H9 (cell line): ENCODE data around the gene OSBPL2. TPM values are rescaled to one million over a fixed set of nuclear protein-coding genes. Genes with fewer than 3 reads are reported as not detected.
A peak's percentile ranks its signal among the peaks of the same experiment; 100 is the strongest.

Experiments used
- DNase-seq: peaks from one replicate; pipeline ENCODE4 v3.0.0-alpha.2; 2017
- H2AFZ ChIP-seq: one replicate; pipeline ENCODE4 v1.6.1; 2013; ENCODE audit warnings: mild to moderate bottlenecking, low read length, control low read depth, moderate library complexity
- H2AK5ac ChIP-seq: 2 replicates; pipeline ENCODE4 v1.6.1; 2013; ENCODE audit warnings: low read length, control low read depth, mixed read lengths; ENCODE audit not compliant: insufficient read length
- H2BK120ac ChIP-seq: one replicate; pipeline ENCODE4 v1.6.1; 2013; ENCODE audit warnings: low read depth, mild to moderate bottlenecking, low read length, control low read depth, inconsistent platforms; ENCODE audit not compliant: poor library complexity, severe bottlenecking
- H2BK12ac ChIP-seq: 2 replicates; pipeline ENCODE4 v1.6.1; 2013; ENCODE audit warnings: low read length, control low read depth, mixed read lengths, low read depth; ENCODE audit not compliant: insufficient read length
- H2BK15ac ChIP-seq: 2 replicates; pipeline ENCODE4 v1.6.1; 2013; ENCODE audit warnings: low read depth, low read length, control low read depth
- H2BK20ac ChIP-seq: one replicate; pipeline ENCODE4 v1.6.1; 2013; ENCODE audit warnings: low read depth, mild to moderate bottlenecking, low read length, control low read depth, inconsistent platforms; ENCODE audit not compliant: poor library complexity, severe bottlenecking
- H2BK5ac ChIP-seq: 2 replicates; pipeline ENCODE4 v1.6.1; 2013; ENCODE audit warnings: low read length, control low read depth, mixed read lengths; ENCODE audit not compliant: insufficient read length
- H3K14ac ChIP-seq: 2 replicates; pipeline ENCODE4 v1.6.1; 2013; ENCODE audit warnings: low read length, control low read depth; ENCODE audit not compliant: insufficient read depth
- H3K18ac ChIP-seq: 2 replicates; pipeline ENCODE4 v1.6.1; 2013; ENCODE audit warnings: low read depth, mild to moderate bottlenecking, mixed read lengths, low read length, control low read depth; ENCODE audit not compliant: insufficient read length
- H3K23ac ChIP-seq: 2 replicates; pipeline ENCODE4 v1.6.1; 2013; ENCODE audit warnings: low read length, control low read depth, mixed read lengths, low read depth; ENCODE audit not compliant: insufficient read length
- H3K23me2 ChIP-seq: 2 replicates; pipeline ENCODE4 v1.6.1; 2013; ENCODE audit warnings: low read depth, mild to moderate bottlenecking, mixed read lengths, low read length, control low read depth; ENCODE audit not compliant: insufficient read length, poor library complexity, severe bottlenecking
- H3K27ac ChIP-seq: 2 replicates; pipeline ENCODE4 v1.5.1; 2013; ENCODE audit warnings: low read length, control low read depth, mixed read lengths, low read depth; ENCODE audit not compliant: insufficient read length
- H3K27me3 ChIP-seq: 2 replicates; pipeline ENCODE4 v1.6.1; 2013; ENCODE audit warnings: low read length, control low read depth, inconsistent platforms; ENCODE audit not compliant: insufficient read depth
- H3K4ac ChIP-seq: 2 replicates; pipeline ENCODE4 v1.6.1; 2013; ENCODE audit warnings: low read depth, mild to moderate bottlenecking, control low read depth, inconsistent platforms, low read length, moderate library complexity
- H3K4me1 ChIP-seq: 2 replicates; pipeline ENCODE4 v1.6.1; 2013; ENCODE audit warnings: low read length, control low read depth, inconsistent platforms; ENCODE audit not compliant: insufficient read depth
- H3K4me2 ChIP-seq: 2 replicates; pipeline ENCODE4 v1.6.1; 2013; ENCODE audit warnings: low read length, control low read depth, mixed read lengths; ENCODE audit not compliant: insufficient read length, insufficient read depth
- H3K56ac ChIP-seq: 2 replicates; pipeline ENCODE4 v1.6.1; 2013; ENCODE audit warnings: low read depth, mild to moderate bottlenecking, mixed read lengths, low read length, control low read depth; ENCODE audit not compliant: insufficient read length
- H3K79me1 ChIP-seq: 2 replicates; pipeline ENCODE4 v1.6.1; 2013; ENCODE audit warnings: low read depth, mild to moderate bottlenecking, moderate library complexity, low read length, control low read depth, inconsistent platforms; ENCODE audit not compliant: insufficient read depth, poor library complexity, severe bottlenecking
- H3K79me2 ChIP-seq: 2 replicates; pipeline ENCODE4 v1.6.1; 2013; ENCODE audit warnings: low read length, control low read depth, inconsistent platforms; ENCODE audit not compliant: insufficient read depth
- H3K9ac ChIP-seq: 2 replicates; pipeline ENCODE4 v1.6.1; 2013; ENCODE audit warnings: low read length, control low read depth, mixed read lengths; ENCODE audit not compliant: insufficient read length; ENCODE audit errors: extremely low read depth
- H3K9me3 ChIP-seq: one replicate; pipeline ENCODE4 v1.6.1; 2013; ENCODE audit warnings: low read depth, low read length, inconsistent platforms; ENCODE audit not compliant: control insufficient read depth
- H3T11ph ChIP-seq: one replicate; pipeline ENCODE4 v1.6.1; 2013; ENCODE audit warnings: mild to moderate bottlenecking, low read length, control low read depth, inconsistent platforms
- H4K20me1 ChIP-seq: one replicate; pipeline ENCODE4 v1.6.1; 2013; ENCODE audit not compliant: control insufficient read depth, insufficient read length, insufficient read depth
- H4K5ac ChIP-seq: 2 replicates; pipeline ENCODE4 v1.6.1; 2013; ENCODE audit warnings: low read depth, mild to moderate bottlenecking, mixed read lengths, low read length, control low read depth; ENCODE audit not compliant: insufficient read length
- H4K8ac ChIP-seq: replicated peaks from 2 replicates; pipeline ENCODE4 v1.6.1; 2013; ENCODE audit warnings: low read length, control low read depth, mixed read lengths, low read depth; ENCODE audit not compliant: insufficient read length
- H4K91ac ChIP-seq: 2 replicates; pipeline ENCODE4 v1.6.1; 2013; ENCODE audit warnings: low read depth, mild to moderate bottlenecking, moderate library complexity, mixed read lengths, low read length, control low read depth; ENCODE audit not compliant: insufficient read length
- H3K27ac Mint-ChIP-seq, 3 experiments: 2 replicates in 2 of 3; 3 replicates in 1 of 3; pipeline ENCODE4 v1.8.0; 2020 to 2021; ENCODE audit warnings: mixed read lengths in 3 of 3, mild to moderate bottlenecking in 1 of 3, moderate library complexity in 1 of 3
- H3K27me3 Mint-ChIP-seq: 2 replicates; pipeline ENCODE4 v1.8.0; 2021; ENCODE audit warnings: low read depth, mild to moderate bottlenecking, moderate library complexity, mixed read lengths
- H3K36me3 Mint-ChIP-seq, 3 experiments: 2 replicates in 2 of 3; 3 replicates in 1 of 3; pipeline ENCODE4 v1.8.0; 2020 to 2021; ENCODE audit warnings: low read depth in 3 of 3, mixed read lengths in 3 of 3; ENCODE audit not compliant: insufficient read depth in 1 of 3
- H3K4me1 Mint-ChIP-seq, 2 experiments: 2 replicates each; pipeline ENCODE4 v1.8.0; 2020; ENCODE audit warnings: mixed read lengths in 2 of 2
- H3K4me3 Mint-ChIP-seq, 2 experiments: 2 replicates in 1 of 2; 3 replicates in 1 of 2; pipeline ENCODE4 v1.8.0; 2020 to 2021; ENCODE audit warnings: mild to moderate bottlenecking in 2 of 2, mixed read lengths in 2 of 2, moderate library complexity in 1 of 2
- H3K9me3 Mint-ChIP-seq, 2 experiments: 2 replicates in 1 of 2; 3 replicates in 1 of 2; pipeline ENCODE4 v1.8.0; 2020; ENCODE audit warnings: mild to moderate bottlenecking in 2 of 2, mixed read lengths in 2 of 2, moderate library complexity in 1 of 2
- WGBS: extraction: QIAGEN DNeasy Blood & Tissue Kit; methylation state at CpG from one replicate; pipeline ENCODE4 v1.1.7; 2013; ENCODE audit warnings: missing lambda C conversion rate, low lambda C conversion rate, mixed read lengths; ENCODE audit not compliant: insufficient read length; ENCODE audit errors: extremely low coverage; 5-methylcytosine and 5-hydroxymethylcytosine counted together
- total RNA-seq: library from RNA; stranded (reverse); gene quantifications from 2 replicates; pipeline ENCODE4 v1.2.1, GENCODE V29; 2021
- TF ChIP-seq, protein P1 (sequence below): fragments of 200-600 bp; sonication (generic); conservative IDR thresholded peaks from 3 replicates; pipeline ENCODE4 v1.8.0; 2021; ENCODE audit warnings: antibody characterized with exemption, mild to moderate bottlenecking

Gene OSBPL2
- total RNA-seq, 1 experiment from 2014 or later: 47.3 TPM

- H3K9ac ChIP-seq: no peak overlapping the region
- H4K20me1 ChIP-seq: no peaks in the 10 kb centered on the region
- H3K23ac ChIP-seq: no peak overlapping the region
- no peaks in the 10 kb centered on the region for H3K79me2 ChIP-seq
- TF ChIP-seq, protein P1, sequence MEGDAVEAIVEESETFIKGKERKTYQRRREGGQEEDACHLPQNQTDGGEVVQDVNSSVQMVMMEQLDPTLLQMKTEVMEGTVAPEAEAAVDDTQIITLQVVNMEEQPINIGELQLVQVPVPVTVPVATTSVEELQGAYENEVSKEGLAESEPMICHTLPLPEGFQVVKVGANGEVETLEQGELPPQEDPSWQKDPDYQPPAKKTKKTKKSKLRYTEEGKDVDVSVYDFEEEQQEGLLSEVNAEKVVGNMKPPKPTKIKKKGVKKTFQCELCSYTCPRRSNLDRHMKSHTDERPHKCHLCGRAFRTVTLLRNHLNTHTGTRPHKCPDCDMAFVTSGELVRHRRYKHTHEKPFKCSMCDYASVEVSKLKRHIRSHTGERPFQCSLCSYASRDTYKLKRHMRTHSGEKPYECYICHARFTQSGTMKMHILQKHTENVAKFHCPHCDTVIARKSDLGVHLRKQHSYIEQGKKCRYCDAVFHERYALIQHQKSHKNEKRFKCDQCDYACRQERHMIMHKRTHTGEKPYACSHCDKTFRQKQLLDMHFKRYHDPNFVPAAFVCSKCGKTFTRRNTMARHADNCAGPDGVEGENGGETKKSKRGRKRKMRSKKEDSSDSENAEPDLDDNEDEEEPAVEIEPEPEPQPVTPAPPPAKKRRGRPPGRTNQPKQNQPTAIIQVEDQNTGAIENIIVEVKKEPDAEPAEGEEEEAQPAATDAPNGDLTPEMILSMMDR: no peak
- no peak overlapping the region for H3K4me2 ChIP-seq
- Mint-ChIP-seq H3K4me1 (no peaks in the 10 kb centered on the region), H3K9me3 (no peaks in the 10 kb centered on the region), H3K36me3 (peaks cover 24 to 55% (median 52%) of the 10 kb centered on the region in 3 experiments; a peak in 6 of 7 replicates), H3K27ac (peak overlapping the region in 2 of 3 experiments; percentile 33 to 82; a peak in 1 of 7 replicates), H3K4me3 (no peak overlapping the region), H3K27me3 (no peaks in the 10 kb centered on the region)
- no peak overlapping the region for H4K91ac ChIP-seq
- no peak overlapping the region for H3K4ac ChIP-seq
- H3K4me1 ChIP-seq: no peaks in the 10 kb centered on the region
- H3K18ac ChIP-seq: no peak overlapping the region
- no peak overlapping the region for H2AK5ac ChIP-seq
- DNase-seq: no peak
- no peaks in the 10 kb centered on the region for H3K9me3 ChIP-seq
- H3K23me2 ChIP-seq: no peaks in the 10 kb centered on the region
- H2BK5ac ChIP-seq: no peak overlapping the region
- H3K27ac ChIP-seq: no peak overlapping the region
- no peak overlapping the region for H2AFZ ChIP-seq
- H2BK15ac ChIP-seq: no peak overlapping the region
- no peak overlapping the region for H3K14ac ChIP-seq
- no CpG with 5 or more reads among the region's 18 CpGs for WGBS
- no peak overlapping the region for H3T11ph ChIP-seq
- H2BK120ac ChIP-seq: no peak overlapping the region
- no peak overlapping the region for H4K5ac ChIP-seq
- no peaks in the 10 kb centered on the region for H3K79me1 ChIP-seq
- H3K56ac ChIP-seq: no peak overlapping the region
- no peak overlapping the region for H2BK20ac ChIP-seq
- no peak overlapping the region for H4K8ac ChIP-seq
- no peaks in the 10 kb centered on the region for H3K27me3 ChIP-seq
- no peak overlapping the region for H2BK12ac ChIP-seq
Measured at GRCh38 chr20:62198931-62199330, 39.4 kb upstream of the OSBPL2 start.
